SU-DHL-6 (cell line): ENCODE measurements around the gene AMN.

Experiments
- H2AFZ ChIP-seq: fragments of 200-600 bp; sonication (generic); 2 replicates; pipeline ENCODE4 v1.6.1; 2014; ENCODE audit warnings: low read depth, mild to moderate bottlenecking, moderate library complexity, mixed read lengths, antibody characterized with exemption, low read length; ENCODE audit not compliant: severe bottlenecking
- H3F3A ChIP-seq: fragments of 200-600 bp; shearing (Covaris generic); 2 replicates; pipeline ENCODE4 v1.6.0; 2016; ENCODE audit warnings: antibody characterized with exemption, mild to moderate bottlenecking; ENCODE audit not compliant: insufficient read depth
- H3K27ac ChIP-seq: fragments of 200-600 bp; sonication (generic); 2 replicates; pipeline ENCODE4 v1.5.1; 2016; ENCODE audit warnings: low read depth, mild to moderate bottlenecking, low read length, moderate library complexity, mixed read lengths
- H3K27me3 ChIP-seq: fragments of 200-600 bp; sonication (generic), shearing (Covaris generic); 2 replicates; pipeline ENCODE4 v1.6.0; 2014; ENCODE audit warnings: mild to moderate bottlenecking, low read length
- H3K36me3 ChIP-seq: fragments of 200-600 bp; sonication (generic); 2 replicates; pipeline ENCODE4 v1.6.1; 2014; ENCODE audit warnings: mild to moderate bottlenecking, low read length, mixed read lengths
- H3K4me2 ChIP-seq: fragments of 300-600, 200-600 bp; shearing (Covaris generic), sonication (generic); 2 replicates; pipeline ENCODE4 v1.6.0; 2014; ENCODE audit warnings: low read length, low read depth, mild to moderate bottlenecking; ENCODE audit not compliant: poor library complexity, severe bottlenecking
- H3K4me3 ChIP-seq: fragments of 200-600 bp; sonication (generic); 2 replicates; pipeline ENCODE4 v1.5.1; 2014; ENCODE audit warnings: antibody characterized with exemption, low read length, mild to moderate bottlenecking, mixed read lengths; ENCODE audit not compliant: insufficient read depth, poor library complexity, severe bottlenecking
- H3K79me2 ChIP-seq: fragments of 200-600 bp; sonication (generic); 2 replicates; pipeline ENCODE4 v1.6.1; 2014; ENCODE audit warnings: mild to moderate bottlenecking, low read length, moderate library complexity; ENCODE audit not compliant: insufficient read depth
- H3K9ac ChIP-seq: fragments of 200-600 bp; sonication (generic); 2 replicates; pipeline ENCODE4 v1.7.0; 2014; ENCODE audit warnings: mild to moderate bottlenecking, low read length
- H3K9me2 ChIP-seq: fragments of 200-600 bp; sonication (generic); replicated peaks from 2 replicates; pipeline ENCODE4 v1.6.1; 2014; ENCODE audit warnings: low read length; ENCODE audit not compliant: insufficient read depth
- H3K9me3 ChIP-seq: fragments of 200-600 bp; sonication (generic); 2 replicates; pipeline ENCODE4 v1.6.1; 2014; ENCODE audit warnings: low read length, mixed read lengths; ENCODE audit not compliant: insufficient read depth
- H4K20me1 ChIP-seq: fragments of 200-600 bp; sonication (generic); 2 replicates; pipeline ENCODE4 v1.6.1; 2014; ENCODE audit warnings: low read depth, mild to moderate bottlenecking, antibody characterized with exemption, low read length, moderate library complexity, mixed read lengths
- EZH2phosphoT487 ChIP-seq: fragments of 200-600 bp; sonication (generic), shearing (Covaris generic); conservative IDR thresholded peaks from 2 replicates; pipeline ENCODE4 v1.6.1; 2018; ENCODE audit warnings: mild to moderate bottlenecking, antibody characterized with exemption, low read length, moderate library complexity, mixed read lengths
- TF ChIP-seq, protein P1 (sequence below): fragments of 200-600 bp; sonication (generic); IDR thresholded peaks from one replicate; pipeline ENCODE4 v1.5.1; 2017; ENCODE audit warnings: antibody characterized with exemption, mild to moderate bottlenecking, low read length, moderate library complexity; ENCODE audit not compliant: insufficient read depth, poor library complexity, severe bottlenecking

Gene AMN

DNA sequence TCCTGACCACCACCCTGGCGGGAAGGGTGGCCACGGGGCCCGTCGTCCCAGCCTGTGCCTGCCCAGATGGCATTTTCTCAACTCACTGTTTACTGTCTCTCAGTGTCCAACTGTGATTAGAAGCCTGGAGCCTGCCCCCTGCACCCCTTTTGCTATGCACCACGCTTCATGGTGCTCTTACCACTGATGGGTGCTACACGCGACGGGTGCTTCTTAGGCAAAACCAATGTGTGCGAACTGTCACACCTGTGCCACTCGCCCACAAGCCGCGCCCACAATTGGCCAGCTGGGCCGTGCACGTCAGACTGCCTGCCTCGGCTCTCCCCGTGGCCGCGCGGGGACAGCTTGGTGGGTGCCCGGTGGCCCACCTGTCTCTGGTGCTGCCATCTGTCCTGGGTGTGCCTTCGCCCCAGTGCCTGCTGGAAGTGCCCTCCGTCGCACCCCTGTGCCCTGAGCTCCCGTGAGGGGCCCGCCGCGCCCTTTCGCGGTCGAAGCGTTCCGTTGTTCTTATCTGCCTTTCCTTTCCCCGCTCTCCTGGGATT lies 15.1 kb upstream of the AMN start:
- H3K9me3 ChIP-seq: no peaks in the 10 kb centered on the region
- H4K20me1 ChIP-seq: no peaks in the 10 kb centered on the region
- no peak for TF ChIP-seq EZH2phosphoT487
- TF ChIP-seq, protein P1, sequence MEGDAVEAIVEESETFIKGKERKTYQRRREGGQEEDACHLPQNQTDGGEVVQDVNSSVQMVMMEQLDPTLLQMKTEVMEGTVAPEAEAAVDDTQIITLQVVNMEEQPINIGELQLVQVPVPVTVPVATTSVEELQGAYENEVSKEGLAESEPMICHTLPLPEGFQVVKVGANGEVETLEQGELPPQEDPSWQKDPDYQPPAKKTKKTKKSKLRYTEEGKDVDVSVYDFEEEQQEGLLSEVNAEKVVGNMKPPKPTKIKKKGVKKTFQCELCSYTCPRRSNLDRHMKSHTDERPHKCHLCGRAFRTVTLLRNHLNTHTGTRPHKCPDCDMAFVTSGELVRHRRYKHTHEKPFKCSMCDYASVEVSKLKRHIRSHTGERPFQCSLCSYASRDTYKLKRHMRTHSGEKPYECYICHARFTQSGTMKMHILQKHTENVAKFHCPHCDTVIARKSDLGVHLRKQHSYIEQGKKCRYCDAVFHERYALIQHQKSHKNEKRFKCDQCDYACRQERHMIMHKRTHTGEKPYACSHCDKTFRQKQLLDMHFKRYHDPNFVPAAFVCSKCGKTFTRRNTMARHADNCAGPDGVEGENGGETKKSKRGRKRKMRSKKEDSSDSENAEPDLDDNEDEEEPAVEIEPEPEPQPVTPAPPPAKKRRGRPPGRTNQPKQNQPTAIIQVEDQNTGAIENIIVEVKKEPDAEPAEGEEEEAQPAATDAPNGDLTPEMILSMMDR: no peak
- no peak overlapping the region for H3K4me2 ChIP-seq
- H3K27ac ChIP-seq: no peak overlapping the region
- no peak overlapping the region for H2AFZ ChIP-seq
- no peak overlapping the region for H3K9ac ChIP-seq
- no peaks in the 10 kb centered on the region for H3K9me2 ChIP-seq
- H3F3A ChIP-seq: no peaks in the 10 kb centered on the region
- no peaks in the 10 kb centered on the region for H3K79me2 ChIP-seq
- no peaks in the 10 kb centered on the region for H3K36me3 ChIP-seq
- H3K4me3 ChIP-seq: no peak overlapping the region
- no peaks in the 10 kb centered on the region for H3K27me3 ChIP-seq

GRCh38 chr14:102907980-102908730 lies 14.3 kb upstream of the AMN start:
- Histone ChIP-seq H3K4me2 (no peak overlapping the region), H3K27me3 (no peaks in the 10 kb centered on the region), H3K9me2 (no peaks in the 10 kb centered on the region), H4K20me1 (no peaks in the 10 kb centered on the region), H2AFZ (no peak overlapping the region), H3K79me2 (no peaks in the 10 kb centered on the region), H3K9ac (no peak overlapping the region), H3K9me3 (no peaks in the 10 kb centered on the region), H3K36me3 (no peaks in the 10 kb centered on the region), H3K4me3 (no peak overlapping the region), H3F3A (no peaks in the 10 kb centered on the region), H3K27ac (no peak overlapping the region)
- TF ChIP-seq EZH2phosphoT487: no peak
- TF ChIP-seq, protein P1: no peak

- Histone ChIP-seq H3K4me2 (no peak overlapping the region), H3K27me3 (no peaks in the 10 kb centered on the region), H3K36me3 (no peaks in the 10 kb centered on the region), H3K9ac (no peak overlapping the region), H2AFZ (no peak overlapping the region), H3K4me3 (no peak overlapping the region), H3K27ac (no peak overlapping the region), H4K20me1 (no peaks in the 10 kb centered on the region), H3K9me2 (no peaks in the 10 kb centered on the region), H3K79me2 (no peaks in the 10 kb centered on the region), H3K9me3 (no peaks in the 10 kb centered on the region), H3F3A (no peaks in the 10 kb centered on the region)
- no peak for TF ChIP-seq EZH2phosphoT487
- TF ChIP-seq, protein P1: no peak
These were observed 13.6 kb upstream of the AMN start for GRCh38 chr14:102908766-102909455.
